Endothelial cell of umbilical vein (primary cell): ENCODE results near the gene EIF4E. TPM values are rescaled to one million over a fixed set of nuclear protein-coding genes. Genes with fewer than 3 reads are reported as not detected.

Source experiments
- BruUV-seq: library from RNA; stranded (reverse); fragments of 400-500 nt; replicated peaks from 2 replicates; lab custom pipeline; 2021; lab: Mats Ljungman, UMichigan
- CTCF ChIA-PET: fragments of 300-600, 350-600 bp; sonication (Branson Sonifier 250); formaldehyde crosslinking; loops from one replicate; lab custom pipeline; 2021; ENCODE audit warnings: antibody characterized with exemption, inconsistent platforms; lab: Charles Lee
- POLR2A ChIA-PET: fragments of 300-600, 350-600 bp; sonication (Branson Sonifier 250); formaldehyde crosslinking; loops from one replicate; lab custom pipeline; 2021; ENCODE audit warnings: antibody characterized with exemption, inconsistent platforms; lab: Charles Lee
- DNase-seq: peaks from one replicate; pipeline ENCODE4 v3.0.0-alpha.2; 2011; ENCODE audit warnings: low read depth, low spot score
- FAIRE-seq: peaks from 2 replicates; lab custom pipeline; 2011; peaks lifted over from hg19 to GRCh38; lab: Jason Lieb, UNC
- H2AFZ ChIP-seq: 2 replicates; pipeline ENCODE4 v1.6.0; 2012; ENCODE audit warnings: low read depth, low read length, control low read depth, inconsistent platforms
- H3K27ac ChIP-seq: 2 replicates; pipeline ENCODE4 v1.5.1; 2011; ENCODE audit warnings: low read depth, mild to moderate bottlenecking, control low read depth, low read length, moderate library complexity; ENCODE audit not compliant: insufficient read depth
- H3K27me3 ChIP-seq, 2 experiments: 2 replicates each; pipeline versions ENCODE4 v1.6.0 to v1.6.1; 2011; ENCODE audit warnings: low read length in 2 of 2, mixed read lengths in 1 of 2; ENCODE audit not compliant: control insufficient read depth in 2 of 2, insufficient read depth in 2 of 2
- H3K36me3 ChIP-seq, 2 experiments: 2 replicates in 1 of 2; 3 replicates in 1 of 2; pipeline ENCODE4 v1.5.1; 2011; ENCODE audit warnings: low read length in 2 of 2, mild to moderate bottlenecking in 1 of 2, moderate library complexity in 1 of 2; ENCODE audit not compliant: control insufficient read depth in 2 of 2, insufficient read depth in 2 of 2; ENCODE audit errors: extremely low read depth in 1 of 2
- H3K4me1 ChIP-seq: 3 replicates; pipeline ENCODE4 v1.5.1; 2011; ENCODE audit warnings: mild to moderate bottlenecking, low read length; ENCODE audit not compliant: control insufficient read depth, insufficient read depth; ENCODE audit errors: extremely low read depth
- H3K4me2 ChIP-seq: 2 replicates; pipeline ENCODE4 v1.6.1; 2011; ENCODE audit warnings: low read length, control low read depth, mixed read lengths; ENCODE audit not compliant: insufficient read depth
- H3K4me3 ChIP-seq, 3 experiments: fragments of 200-600 bp in 1 of 3; sonication (generic), shearing (Covaris generic) in 1 of 3; replicated peaks in 1 of 3; 2 replicates each; pipeline ENCODE4 v1.5.1; 2011 to 2016; ENCODE audit warnings: control low read depth in 3 of 3, low read length in 3 of 3, mild to moderate bottlenecking in 2 of 3, inconsistent platforms in 1 of 3, low read depth in 1 of 3, moderate library complexity in 1 of 3; ENCODE audit not compliant: insufficient read depth in 1 of 3
- H3K79me2 ChIP-seq: 2 replicates; pipeline ENCODE4 v1.6.0; 2012; ENCODE audit warnings: low read length, inconsistent platforms; ENCODE audit not compliant: control insufficient read depth, insufficient read depth
- H3K9ac ChIP-seq: replicated peaks from 2 replicates; pipeline ENCODE3; 2011; ENCODE audit warnings: low read length, control low read depth; ENCODE audit not compliant: insufficient read depth; ENCODE audit errors: extremely low read depth
- H3K9me1 ChIP-seq: replicated peaks from 3 replicates; pipeline ENCODE4 v1.6.0; 2011; ENCODE audit warnings: mild to moderate bottlenecking, low read length; ENCODE audit not compliant: control insufficient read depth, insufficient read depth; ENCODE audit errors: extremely low read depth
- H3K9me3 ChIP-seq: replicated peaks from 2 replicates; pipeline ENCODE4 v1.5.1; 2012; ENCODE audit warnings: low read length, inconsistent platforms; ENCODE audit not compliant: control insufficient read depth, insufficient read depth
- H4K20me1 ChIP-seq: replicated peaks from 2 replicates; pipeline ENCODE3; 2011; ENCODE audit warnings: mild to moderate bottlenecking, low read length; ENCODE audit not compliant: control insufficient read depth, insufficient read depth; ENCODE audit errors: extremely low read depth
- CTCF ChIP-seq, 2 donors: IDR thresholded peaks; 1 replicate in 1 of 2; 2 replicates in 1 of 2; pipeline ENCODE4 v1.5.1; 2011; ENCODE audit warnings: low read length in 2 of 2, mild to moderate bottlenecking in 2 of 2, moderate library complexity in 2 of 2, control low read depth in 1 of 2, inconsistent platforms in 1 of 2, low read depth in 1 of 2; ENCODE audit not compliant: insufficient read depth in 1 of 2; ENCODE audit errors: extremely low read depth in 1 of 2
- EZH2 ChIP-seq: IDR thresholded peaks from 2 replicates; pipeline ENCODE4 v1.6.1; 2012; ENCODE audit warnings: borderline replicate concordance, low read depth, mild to moderate bottlenecking, moderate library complexity, low read length, inconsistent platforms; ENCODE audit not compliant: severe bottlenecking
- FOS ChIP-seq: IDR thresholded peaks from 2 replicates; pipeline ENCODE4 v1.6.1; 2011; ENCODE audit warnings: mild to moderate bottlenecking, low read length, moderate library complexity, borderline replicate concordance; ENCODE audit not compliant: insufficient read depth
- GATA2 ChIP-seq: IDR thresholded peaks from 2 replicates; pipeline ENCODE4 v1.7.0; 2011; ENCODE audit warnings: low read depth, mild to moderate bottlenecking, moderate library complexity, mixed read lengths, low read length; ENCODE audit not compliant: insufficient read length, insufficient read depth
- JUN ChIP-seq: IDR thresholded peaks from 2 replicates; pipeline ENCODE4 v1.6.1; 2011; ENCODE audit warnings: borderline replicate concordance, low read depth; ENCODE audit not compliant: insufficient read length, insufficient read depth
- MAX ChIP-seq: IDR thresholded peaks from 2 replicates; pipeline ENCODE4 v1.6.1; 2011; ENCODE audit not compliant: insufficient read depth, insufficient read length
- MYC ChIP-seq: IDR thresholded peaks from one replicate; pipeline ENCODE4 v1.6.1; 2011; ENCODE audit warnings: mild to moderate bottlenecking, low read depth, low read length
- POLR2A ChIP-seq: IDR thresholded peaks from 2 replicates; pipeline ENCODE4 v1.6.1; 2012; ENCODE audit warnings: low read depth, mild to moderate bottlenecking, control low read depth, low read length
- POLR2AphosphoS5 ChIP-seq: IDR thresholded peaks from 2 replicates; pipeline ENCODE4 v1.6.1; 2012; ENCODE audit warnings: low read depth, mild to moderate bottlenecking, control low read depth, low read length, moderate library complexity; ENCODE audit not compliant: insufficient read depth
- dilution Hi-C: fragments of 300-500 bp; cut with MboI; formaldehyde crosslinking; loops from one replicate; pipeline ENCODE4 v1.15.0; 2019; ENCODE audit warnings: low sequenced_read_pairs; ENCODE audit not compliant: extremely low pct_ligation_motif_present
- intact Hi-C: fragments of 100-400 bp; cut with micrococcal nuclease; formaldehyde crosslinking; loops from one replicate; pipeline ENCODE4 v1.10.0; 2022
- polyA plus RNA-seq, 4 experiments: library from polyadenylated mRNA; depleted of rRNA in 3 of 4; stranded (reverse) in 3 of 4; unstranded in 1 of 4; fragments of >200 nt; gene quantifications; 2 replicates each; pipeline versions ENCODE4 v1.2.1 to v1.2.3, GENCODE V29; 2011 to 2012; ENCODE audit warnings: missing spikeins in 1 of 4
- total RNA-seq: library from RNA; stranded (reverse); gene quantifications from 2 replicates; pipeline ENCODE4 v1.2.3, GENCODE V29; 2021

EIF4E gene
- total and polyA plus RNA-seq, 2 donors (not counting 3 experiments of a cell fraction or from before 2014, with no cell fraction given), result 40.3 to 107 TPM

DNA sequence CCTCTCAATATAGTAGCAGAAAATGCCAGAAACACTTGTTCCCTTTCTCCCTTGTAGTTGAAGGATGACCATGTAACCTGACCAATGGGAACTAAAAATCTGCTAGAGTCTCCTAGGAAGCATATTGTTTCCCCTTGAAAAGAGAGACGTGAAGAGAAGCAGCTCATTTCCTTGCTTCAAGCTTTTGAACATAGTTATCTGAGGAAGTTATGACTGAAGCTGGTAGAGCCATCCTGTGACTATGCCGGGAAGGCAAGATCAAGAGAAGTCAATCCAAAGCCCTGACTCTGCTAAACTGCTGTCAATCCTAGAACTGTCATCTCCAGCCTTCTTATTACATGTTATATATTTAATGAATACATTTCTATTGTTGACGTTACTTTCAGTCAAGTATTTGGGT lies 66.6 kb downstream of the EIF4E start:
- intact Hi-C loops, result no loop called here
- ChIA-PET POLR2A (interaction anchor here (0.6 kb wide), 1 partner anchor 30 kb away, joined by 4 read pairs; no protein-coding TSS in a partner anchor), CTCF (interaction anchor here (1.3 to 1.4 kb wide), 2 partner anchors 30 to 394 kb away, joined by 3 to 5 read pairs; no protein-coding TSS in a partner anchor)
- BruUV-seq, result no TSS peak
- Histone ChIP-seq H3K79me2 (no peaks in the 10 kb centered on the region), H3K27me3 (no peaks in the 10 kb centered on the region), H3K9me3 (no peaks in the 10 kb centered on the region), H3K9me1 (no peaks in the 10 kb centered on the region), H3K36me3 (no peaks in the 10 kb centered on the region), H3K4me3 (no peak overlapping the region), H4K20me1 (no peaks in the 10 kb centered on the region), H2AFZ (no peak overlapping the region), H3K4me2 (no peak overlapping the region), H3K27ac (no peak overlapping the region), H3K4me1 (no peaks in the 10 kb centered on the region), H3K9ac (no peak overlapping the region)
- no peak for FAIRE-seq
- dilution Hi-C loops, result no loop called here
- DNase-seq, result no peak
- TF ChIP-seq EZH2 (no peak), FOS (no peak), POLR2AphosphoS5 (no peak), POLR2A (no peak), MYC (no peak)

DNA sequence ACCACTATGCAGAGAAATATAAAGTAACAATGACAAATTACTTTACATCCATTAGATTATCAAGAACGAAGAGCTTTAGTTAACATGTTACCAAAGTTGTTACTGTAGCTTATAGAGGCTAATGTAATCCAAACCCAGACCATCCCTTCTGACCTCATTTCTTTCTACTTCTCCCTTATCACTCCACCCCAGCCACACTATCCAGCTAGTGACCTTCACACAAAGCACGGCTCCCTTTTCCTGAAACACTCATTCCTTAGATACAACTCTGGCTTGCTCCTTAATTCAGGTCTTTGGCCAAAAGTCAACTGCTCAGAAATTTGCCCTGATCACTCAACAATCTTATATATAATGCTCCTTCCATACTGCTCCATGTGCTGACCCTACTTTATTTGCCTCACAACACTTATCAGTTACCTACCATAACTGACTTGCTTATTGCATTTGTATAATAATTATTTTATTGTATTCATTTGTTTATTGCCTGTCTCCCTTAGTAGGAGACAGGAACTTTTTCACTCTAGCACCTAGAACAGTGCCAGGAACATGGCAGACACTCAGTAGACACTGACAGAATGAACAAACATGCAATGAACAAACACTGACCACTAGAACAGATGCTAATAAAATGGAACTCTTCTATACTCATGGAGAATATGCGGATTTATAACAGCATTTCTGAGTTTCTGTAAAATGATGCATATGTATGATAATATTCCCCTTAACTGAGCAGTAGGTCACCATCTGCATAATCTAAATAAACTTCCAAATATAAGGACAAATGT lies 67.6 kb downstream of the EIF4E start:
- H3K27me3 ChIP-seq, result no peaks in the 10 kb centered on the region
- ChIA-PET POLR2A (no interaction called here), CTCF (interaction anchor here (0.7 to 1.3 kb wide), 3 partner anchors 9 to 749 kb away, joined by 3 to 5 read pairs (median 3); no protein-coding TSS in a partner anchor)
- DNase-seq, result peak; percentile 46
- no TSS peak for BruUV-seq
- FAIRE-seq, result no peak
- no peak for TF ChIP-seq CTCF (IDR thresholded peaks at IDR 0.05; ENCODE audit: extremely low read depth in 1 of 2, insufficient read depth in 1 of 2, low read depth in 1 of 2, low read length in 2 of 2)
- TF ChIP-seq POLR2AphosphoS5, result no peak
- no peak for TF ChIP-seq MAX
- no peak for TF ChIP-seq GATA2
- TF ChIP-seq POLR2A, result no peak
- TF ChIP-seq FOS, result no peak
- TF ChIP-seq JUN, result no peak
- no peak for TF ChIP-seq MYC
- no peaks in the 10 kb centered on the region for H4K20me1 ChIP-seq
- intact Hi-C loops (no loop called here), dilution Hi-C loops (no loop called here)
- H3K36me3 ChIP-seq, result no peaks in the 10 kb centered on the region
- H2AFZ ChIP-seq, result no peak overlapping the region
- no peak overlapping the region for H3K9ac ChIP-seq
- H3K79me2 ChIP-seq, result no peaks in the 10 kb centered on the region
- no peak overlapping the region for H3K27ac ChIP-seq
- H3K4me1 ChIP-seq, result no peaks in the 10 kb centered on the region
- H3K4me2 ChIP-seq, result no peak overlapping the region
- no peaks in the 10 kb centered on the region for H3K9me3 ChIP-seq
- H3K4me3 ChIP-seq, result no peak overlapping the region
- H3K9me1 ChIP-seq, result no peaks in the 10 kb centered on the region
